Measurements from ENCODE around the gene STRIP2. TPM values are rescaled to one million over a fixed set of nuclear protein-coding genes. Genes with fewer than 3 reads are reported as not detected.

Gene STRIP2
- total RNA-seq, result 12.0 and 15.5 TPM in 2 replicates

GRCh38 chr7:129433847-129434674 is at the start of gene STRIP2:
STRIP2 (plus strand) TSS chr7:129434432; CDS start chr7:129434473, 41 bp downstream.

GRCh38 chr7:129501760-129502707 is 67.8 kb downstream of the STRIP2 start, which contains the start of gene SMKR1:
SMKR1 (plus strand) TSS chr7:129502531; CDS start chr7:129502825, 294 bp downstream.

Other genes starting within 250 kb of the STRIP2 start
- gene SMO, start 245.8 kb upstream of the STRIP2 start, total RNA-seq, result 6.5 and 7.5 TPM in 2 replicates
- gene AHCYL2, start 209.4 kb upstream of the STRIP2 start, total RNA-seq, result 11.4 and 16.6 TPM in 2 replicates
- gene SMKR1, start 68.1 kb downstream of the STRIP2 start, total RNA-seq, result 0.19 TPM in 1 of 2 replicates, not detected in the other
- gene NRF1, start 177.3 kb downstream of the STRIP2 start, total RNA-seq, result 5.2 and 11.4 TPM in 2 replicates